ENCODE results near the gene FAM83B.
"Not testable (repeated sequence)": the region's sequence is repeated elsewhere in the genome, so short reads cannot be mapped to it uniquely, and the experiment has no call there.

The FAM83B gene

GRCh38 chr6:54874349-54875048, 27.9 kb downstream of the FAM83B start:
- Mint-ChIP-seq H3K9me3 (no peaks in the 10 kb centered on the region), H3K27ac (no peak overlapping the region), H3K4me1 (ENCODE audit: low read depth) (no peaks in the 10 kb centered on the region), H3K36me3 (ENCODE audit: low read depth) (no peaks in the 10 kb centered on the region), H3K4me3 (no peak overlapping the region), H3K27me3 (no peaks in the 10 kb centered on the region)
- intact Hi-C loops (cut with micrococcal nuclease): loop anchor here (10.0 kb wide), 1 partner anchor 190 kb away; no protein-coding TSS in a partner anchor

GRCh38 chr6:54875539-54875938, 29.0 kb downstream of the FAM83B start:
- Mint-ChIP-seq H3K36me3 (ENCODE audit: low read depth) (no peaks in the 10 kb centered on the region), H3K4me3 (no peak overlapping the region), H3K9me3 (no peaks in the 10 kb centered on the region), H3K27me3 (no peaks in the 10 kb centered on the region), H3K4me1 (ENCODE audit: low read depth) (no peaks in the 10 kb centered on the region), H3K27ac (no peak overlapping the region)
- intact Hi-C loops (cut with micrococcal nuclease): loop anchor here (10.0 kb wide), 1 partner anchor 189 kb away; no protein-coding TSS in a partner anchor

- Mint-ChIP-seq H3K9me3 (no peaks in the 10 kb centered on the region), H3K27me3 (no peaks in the 10 kb centered on the region), H3K4me1 (ENCODE audit: low read depth) (no peaks in the 10 kb centered on the region), H3K36me3 (ENCODE audit: low read depth) (no peaks in the 10 kb centered on the region), H3K4me3 (no peak overlapping the region), H3K27ac (no peak overlapping the region)
- intact Hi-C loops (cut with micrococcal nuclease): loop anchor here (10.0 kb wide), 1 partner anchor 188 kb away; no protein-coding TSS in a partner anchor
Measured at GRCh38 chr6:54876365-54876764, 29.8 kb downstream of the FAM83B start.

- Mint-ChIP-seq H3K9me3 (no peaks in the 10 kb centered on the region), H3K27ac (no peak overlapping the region), H3K4me3 (no peak overlapping the region), H3K27me3 (no peaks in the 10 kb centered on the region), H3K4me1 (ENCODE audit: low read depth) (no peaks in the 10 kb centered on the region), H3K36me3 (ENCODE audit: low read depth) (no peaks in the 10 kb centered on the region)
- intact Hi-C loops (cut with micrococcal nuclease): loop anchor here (10.0 kb wide), 1 partner anchor 188 kb away; no protein-coding TSS in a partner anchor
Measured at GRCh38 chr6:54876871-54877270, 30.3 kb downstream of the FAM83B start.

GRCh38 chr6:54877713-54878317, 31.2 kb downstream of the FAM83B start:
- Mint-ChIP-seq H3K4me3 (no peak overlapping the region), H3K27me3 (no peaks in the 10 kb centered on the region), H3K9me3 (no peaks in the 10 kb centered on the region), H3K27ac (no peak overlapping the region), H3K4me1 (ENCODE audit: low read depth) (no peaks in the 10 kb centered on the region), H3K36me3 (ENCODE audit: low read depth) (no peaks in the 10 kb centered on the region)
- intact Hi-C loops (cut with micrococcal nuclease): loop anchor here (10.0 kb wide), 1 partner anchor 187 kb away; no protein-coding TSS in a partner anchor

GRCh38 chr6:54878718-54879117, 32.1 kb downstream of the FAM83B start:
- H3K36me3 Mint-ChIP-seq (ENCODE audit: low read depth): no peaks in the 10 kb centered on the region
- H3K4me1 Mint-ChIP-seq (ENCODE audit: low read depth): no peaks in the 10 kb centered on the region
- H3K27ac Mint-ChIP-seq: no peak overlapping the region
- intact Hi-C loops (cut with micrococcal nuclease): loop anchor here (10.0 kb wide), 1 partner anchor 186 kb away; no protein-coding TSS in a partner anchor
- no peak overlapping the region for H3K4me3 Mint-ChIP-seq
- H3K9me3 Mint-ChIP-seq: no peaks in the 10 kb centered on the region
- no peaks in the 10 kb centered on the region for H3K27me3 Mint-ChIP-seq

- Mint-ChIP-seq H3K27me3 (no peaks in the 10 kb centered on the region), H3K4me1 (ENCODE audit: low read depth) (no peaks in the 10 kb centered on the region), H3K9me3 (no peaks in the 10 kb centered on the region), H3K27ac (no peak overlapping the region), H3K4me3 (no peak overlapping the region), H3K36me3 (ENCODE audit: low read depth) (no peaks in the 10 kb centered on the region)
- intact Hi-C loops (cut with micrococcal nuclease): loop anchor here (10.0 kb wide), 1 partner anchor 185 kb away; no protein-coding TSS in a partner anchor
Measured at GRCh38 chr6:54879188-54879985, 32.8 kb downstream of the FAM83B start.

- Mint-ChIP-seq H3K36me3 (ENCODE audit: low read depth) (no peaks in the 10 kb centered on the region), H3K4me3 (no peak overlapping the region), H3K4me1 (ENCODE audit: low read depth) (no peaks in the 10 kb centered on the region), H3K27ac (no peak overlapping the region), H3K27me3 (no peaks in the 10 kb centered on the region), H3K9me3 (no peaks in the 10 kb centered on the region)
- intact Hi-C loops (cut with micrococcal nuclease): no loop called here
Measured at GRCh38 chr6:54881067-54881730, 34.6 kb downstream of the FAM83B start.

GRCh38 chr6:54881891-54882290, 35.3 kb downstream of the FAM83B start:
- H3K9me3 Mint-ChIP-seq; H3K36me3 Mint-ChIP-seq (ENCODE audit: low read depth); H3K27me3 Mint-ChIP-seq; H3K27ac Mint-ChIP-seq; H3K4me3 Mint-ChIP-seq; intact Hi-C loops (cut with micrococcal nuclease); H3K4me1 Mint-ChIP-seq (ENCODE audit: low read depth): not testable (repeated sequence)

- intact Hi-C loops (cut with micrococcal nuclease): no loop called here
- no peak overlapping the region for H3K4me3 Mint-ChIP-seq
- H3K4me1 Mint-ChIP-seq (ENCODE audit: low read depth): no peaks in the 10 kb centered on the region
- no peak overlapping the region for H3K27ac Mint-ChIP-seq
- H3K27me3 Mint-ChIP-seq: no peaks in the 10 kb centered on the region
- H3K36me3 Mint-ChIP-seq (ENCODE audit: low read depth): no peaks in the 10 kb centered on the region
- no peaks in the 10 kb centered on the region for H3K9me3 Mint-ChIP-seq
Measured at GRCh38 chr6:54886932-54887584, 40.5 kb downstream of the FAM83B start.

- no peak overlapping the region for H3K4me3 Mint-ChIP-seq
- H3K27me3 Mint-ChIP-seq: no peaks in the 10 kb centered on the region
- intact Hi-C loops (cut with micrococcal nuclease): no loop called here
- no peaks in the 10 kb centered on the region for H3K4me1 Mint-ChIP-seq (ENCODE audit: low read depth)
- no peak overlapping the region for H3K27ac Mint-ChIP-seq
- H3K9me3 Mint-ChIP-seq: no peaks in the 10 kb centered on the region
- no peaks in the 10 kb centered on the region for H3K36me3 Mint-ChIP-seq (ENCODE audit: low read depth)
Measured at GRCh38 chr6:54891536-54891935, 45.0 kb downstream of the FAM83B start.

- Mint-ChIP-seq H3K36me3 (ENCODE audit: low read depth) (no peaks in the 10 kb centered on the region), H3K9me3 (no peaks in the 10 kb centered on the region), H3K4me3 (no peak overlapping the region), H3K4me1 (ENCODE audit: low read depth) (no peaks in the 10 kb centered on the region), H3K27ac (no peak overlapping the region), H3K27me3 (no peaks in the 10 kb centered on the region)
- intact Hi-C loops (cut with micrococcal nuclease): no loop called here
Measured at GRCh38 chr6:54892831-54893230, 46.3 kb downstream of the FAM83B start.

GRCh38 chr6:54893818-54894217, 47.2 kb downstream of the FAM83B start:
- no peak overlapping the region for H3K4me3 Mint-ChIP-seq
- H3K27me3 Mint-ChIP-seq: no peaks in the 10 kb centered on the region
- intact Hi-C loops (cut with micrococcal nuclease): no loop called here
- no peaks in the 10 kb centered on the region for H3K36me3 Mint-ChIP-seq (ENCODE audit: low read depth)
- no peaks in the 10 kb centered on the region for H3K4me1 Mint-ChIP-seq (ENCODE audit: low read depth)
- H3K9me3 Mint-ChIP-seq: no peaks in the 10 kb centered on the region
- H3K27ac Mint-ChIP-seq: no peak overlapping the region

Measured in dendritic cell treated with granulocyte-macrophage colony-stimulating factor and Interleukin-4, amounts not matched to agents 40 ng/mL and 50 ng/mL, for 4 days (primary cell).